ENCODE results near the gene FRMD5. TPM values are rescaled to one million over a fixed set of nuclear protein-coding genes. Genes with fewer than 3 reads are reported as not detected.

Gene FRMD5
- polyA plus RNA-seq, 2 of the 4 experiments (the other 2 are of a cell fraction), result 2.5 to 3.6 TPM

DNA sequence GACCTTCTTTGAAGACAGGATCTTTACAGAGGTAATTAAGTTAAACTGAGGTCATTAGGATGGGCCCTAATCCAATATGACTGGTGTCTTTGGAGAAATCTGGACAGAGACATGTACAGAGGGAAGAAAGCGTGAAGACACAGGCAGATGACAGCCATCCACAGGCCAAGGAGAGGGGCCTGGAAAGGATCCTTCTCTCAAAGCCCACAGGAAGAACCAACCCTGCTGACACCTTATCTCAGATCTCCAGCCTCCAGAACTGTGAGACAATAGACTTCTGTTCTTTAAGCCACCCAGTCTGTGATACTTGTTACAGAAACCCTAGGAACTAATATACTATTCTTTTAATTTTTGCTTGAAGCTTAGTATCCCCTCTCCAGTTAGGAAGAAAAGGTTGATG lies 294.1 kb downstream of the FRMD5 start:
- no peak for DNase-seq (ENCODE audit: low read depth in 1 of 2, low spot score in 1 of 2)
- ChIA-PET CTCF (interaction anchor here (1.6 to 5.0 kb wide), 4 partner anchors 10 to 165 kb away, joined by 4 to 30 read pairs (median 10); no protein-coding TSS in a partner anchor), POLR2A (no interaction called here)
- no peak for ATAC-seq
- TF ChIP-seq, protein P1, sequence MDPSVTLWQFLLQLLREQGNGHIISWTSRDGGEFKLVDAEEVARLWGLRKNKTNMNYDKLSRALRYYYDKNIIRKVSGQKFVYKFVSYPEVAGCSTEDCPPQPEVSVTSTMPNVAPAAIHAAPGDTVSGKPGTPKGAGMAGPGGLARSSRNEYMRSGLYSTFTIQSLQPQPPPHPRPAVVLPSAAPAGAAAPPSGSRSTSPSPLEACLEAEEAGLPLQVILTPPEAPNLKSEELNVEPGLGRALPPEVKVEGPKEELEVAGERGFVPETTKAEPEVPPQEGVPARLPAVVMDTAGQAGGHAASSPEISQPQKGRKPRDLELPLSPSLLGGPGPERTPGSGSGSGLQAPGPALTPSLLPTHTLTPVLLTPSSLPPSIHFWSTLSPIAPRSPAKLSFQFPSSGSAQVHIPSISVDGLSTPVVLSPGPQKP (IDR thresholded peaks at IDR 0.05; ENCODE audit: low read depth, low read length), result no peak
- TF ChIP-seq GATA3 (IDR thresholded peaks at IDR 0.05; ENCODE audit: borderline replicate concordance) (no peak), NR3C1 (IDR thresholded peaks at IDR 0.05) (no peak), CHD2 (IDR thresholded peaks at IDR 0.05; ENCODE audit: low read length, partially characterized antibody) (no peak)
- TF ChIP-seq, protein P2, sequence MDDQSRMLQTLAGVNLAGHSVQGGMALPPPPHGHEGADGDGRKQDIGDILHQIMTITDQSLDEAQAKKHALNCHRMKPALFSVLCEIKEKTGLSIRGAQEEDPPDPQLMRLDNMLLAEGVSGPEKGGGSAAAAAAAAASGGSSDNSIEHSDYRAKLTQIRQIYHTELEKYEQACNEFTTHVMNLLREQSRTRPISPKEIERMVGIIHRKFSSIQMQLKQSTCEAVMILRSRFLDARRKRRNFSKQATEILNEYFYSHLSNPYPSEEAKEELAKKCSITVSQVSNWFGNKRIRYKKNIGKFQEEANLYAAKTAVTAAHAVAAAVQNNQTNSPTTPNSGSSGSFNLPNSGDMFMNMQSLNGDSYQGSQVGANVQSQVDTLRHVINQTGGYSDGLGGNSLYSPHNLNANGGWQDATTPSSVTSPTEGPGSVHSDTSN (IDR thresholded peaks at IDR 0.05), result no peak
- no peak overlapping the region for H3K4me3 ChIP-seq
- H3K4me2 ChIP-seq, result no peak overlapping the region
- 91% methylated on average over 1 of the region's 1 CpG for WGBS (ENCODE audit: missing lambda C conversion rate)
- FAIRE-seq, result no peak
- no peaks in the 10 kb centered on the region for H3K9me3 ChIP-seq
- H3K27ac ChIP-seq, result peak overlapping the region in 1 of 2 experiments; percentile 24; a peak in 1 of 6 replicates
- peaks cover 9% of the 10 kb centered on the region for H3K4me1 ChIP-seq

DNA sequence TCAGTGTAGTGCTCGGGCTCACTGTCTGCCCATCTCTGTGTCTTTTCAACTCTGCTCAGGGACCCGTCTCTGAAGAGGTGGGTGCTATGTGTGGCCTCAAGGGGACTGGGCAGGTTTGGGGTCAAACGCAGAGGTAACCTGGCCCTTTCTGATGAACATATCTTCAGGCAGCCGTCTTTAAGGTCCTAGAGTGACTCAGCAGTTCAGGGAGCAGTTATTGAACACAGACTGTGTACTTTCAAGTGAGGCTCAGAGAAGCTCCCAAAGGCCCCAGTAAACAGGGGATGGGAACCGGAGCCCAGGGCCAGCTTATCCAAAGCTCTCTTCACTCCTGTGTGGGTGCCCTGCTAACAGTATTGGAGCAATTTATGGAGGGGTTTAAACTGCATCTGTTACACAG lies 295.1 kb downstream of the FRMD5 start:
- no peak overlapping the region for H3K4me3 ChIP-seq
- FAIRE-seq (no peak), DNase-seq (ENCODE audit: low read depth in 1 of 2, low spot score in 1 of 2) (peak in 1 of 2 experiments; percentile 9)

GRCh38 chr15:43898891-43899290 lies 296.2 kb downstream of the FRMD5 start:
- WGBS (ENCODE audit: missing lambda C conversion rate), result 100% methylated on average over 1 of the region's 2 CpGs
- Histone ChIP-seq H3K4me1 (peaks cover 9% of the 10 kb centered on the region), H3K4me2 (no peak overlapping the region), H3K27ac (peak overlapping the region in 1 of 2 experiments; percentile 83; a peak in 1 of 6 replicates), H3K4me3 (no peak overlapping the region), H3K9me3 (no peaks in the 10 kb centered on the region)
- DNase-seq (ENCODE audit: low read depth in 1 of 2, low spot score in 1 of 2) (no peak), ATAC-seq (no peak), FAIRE-seq (no peak)
- ChIA-PET CTCF (interaction anchor here (0.6 to 1.1 kb wide), 4 partner anchors 17 to 168 kb away, joined by 3 read pairs; no protein-coding TSS in a partner anchor), POLR2A (no interaction called here)
- TF ChIP-seq KDM1A (IDR thresholded peaks at IDR 0.05; ENCODE audit: low read depth) (no peak), CHD2 (IDR thresholded peaks at IDR 0.05; ENCODE audit: low read length, partially characterized antibody) (no peak), TFCP2L1 (CRISPR knock-in tag; IDR thresholded peaks at IDR 0.05) (no peak), EHMT2 (IDR thresholded peaks at IDR 0.05; ENCODE audit: low read depth) (no peak), RNF2 (IDR thresholded peaks at IDR 0.05; ENCODE audit: borderline replicate concordance, low read depth) (no peak), HOXA7 (CRISPR knock-in tag; IDR thresholded peaks at IDR 0.05) (no peak)
- TF ChIP-seq, protein P2 (IDR thresholded peaks at IDR 0.05), result no peak

More for the DNA sequence above, 295.1 kb downstream of the FRMD5 start:
- peaks cover 9% of the 10 kb centered on the region for H3K4me1 ChIP-seq
- WGBS (ENCODE audit: missing lambda C conversion rate), result 92% methylated on average over 4 of the region's 5 CpGs
- CTCF ChIA-PET, result interaction anchor here (1.6 kb wide), 1 partner anchor 18 kb away, joined by 4 read pairs; no protein-coding TSS in a partner anchor
- H3K27ac ChIP-seq, result peak overlapping the region; percentile 67 to 83
- no peaks in the 10 kb centered on the region for H3K9me3 ChIP-seq
- ATAC-seq, result no peak
- peak overlapping the region; percentile 33; the same call in 1 of the 3 replicates for H3K4me2 ChIP-seq
- TF ChIP-seq HOXB13 (CRISPR knock-in tag; IDR thresholded peaks at IDR 0.05; ENCODE audit: low read depth), result no peak
- peak; percentile 50 for TF ChIP-seq MAFK (IDR thresholded peaks at IDR 0.05; ENCODE audit: partially characterized antibody)
- TF ChIP-seq, protein P3, sequence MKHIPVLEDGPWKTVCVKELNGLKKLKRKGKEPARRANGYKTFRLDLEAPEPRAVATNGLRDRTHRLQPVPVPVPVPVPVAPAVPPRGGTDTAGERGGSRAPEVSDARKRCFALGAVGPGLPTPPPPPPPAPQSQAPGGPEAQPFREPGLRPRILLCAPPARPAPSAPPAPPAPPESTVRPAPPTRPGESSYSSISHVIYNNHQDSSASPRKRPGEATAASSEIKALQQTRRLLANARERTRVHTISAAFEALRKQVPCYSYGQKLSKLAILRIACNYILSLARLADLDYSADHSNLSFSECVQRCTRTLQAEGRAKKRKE (CRISPR knock-in tag; IDR thresholded peaks at IDR 0.05; ENCODE audit: low read depth), result no peak
- TF ChIP-seq MAZ (IDR thresholded peaks at IDR 0.05; ENCODE audit: borderline replicate concordance, low read depth, low read length), result no peak
- TF ChIP-seq RARB (CRISPR knock-in tag; IDR thresholded peaks at IDR 0.05), result no peak
- POLR2A ChIA-PET, result no interaction called here
